SU-DHL-6 (cell line): ENCODE data around the gene DCK.

Experiments used
- H2AFZ ChIP-seq: fragments of 200-600 bp; sonication (generic); 2 replicates; pipeline ENCODE4 v1.6.1; 2014; ENCODE audit warnings: low read depth, mild to moderate bottlenecking, moderate library complexity, mixed read lengths, antibody characterized with exemption, low read length; ENCODE audit not compliant: severe bottlenecking
- H3F3A ChIP-seq: fragments of 200-600 bp; shearing (Covaris generic); 2 replicates; pipeline ENCODE4 v1.6.0; 2016; ENCODE audit warnings: antibody characterized with exemption, mild to moderate bottlenecking; ENCODE audit not compliant: insufficient read depth
- H3K27ac ChIP-seq: fragments of 200-600 bp; sonication (generic); 2 replicates; pipeline ENCODE4 v1.5.1; 2016; ENCODE audit warnings: low read depth, mild to moderate bottlenecking, low read length, moderate library complexity, mixed read lengths
- H3K27me3 ChIP-seq: fragments of 200-600 bp; sonication (generic), shearing (Covaris generic); 2 replicates; pipeline ENCODE4 v1.6.0; 2014; ENCODE audit warnings: mild to moderate bottlenecking, low read length
- H3K36me3 ChIP-seq: fragments of 200-600 bp; sonication (generic); 2 replicates; pipeline ENCODE4 v1.6.1; 2014; ENCODE audit warnings: mild to moderate bottlenecking, low read length, mixed read lengths
- H3K4me2 ChIP-seq: fragments of 300-600, 200-600 bp; shearing (Covaris generic), sonication (generic); 2 replicates; pipeline ENCODE4 v1.6.0; 2014; ENCODE audit warnings: low read length, low read depth, mild to moderate bottlenecking; ENCODE audit not compliant: poor library complexity, severe bottlenecking
- H3K4me3 ChIP-seq: fragments of 200-600 bp; sonication (generic); 2 replicates; pipeline ENCODE4 v1.5.1; 2014; ENCODE audit warnings: antibody characterized with exemption, low read length, mild to moderate bottlenecking, mixed read lengths; ENCODE audit not compliant: insufficient read depth, poor library complexity, severe bottlenecking
- H3K79me2 ChIP-seq: fragments of 200-600 bp; sonication (generic); 2 replicates; pipeline ENCODE4 v1.6.1; 2014; ENCODE audit warnings: mild to moderate bottlenecking, low read length, moderate library complexity; ENCODE audit not compliant: insufficient read depth
- H3K9ac ChIP-seq: fragments of 200-600 bp; sonication (generic); 2 replicates; pipeline ENCODE4 v1.7.0; 2014; ENCODE audit warnings: mild to moderate bottlenecking, low read length
- H3K9me2 ChIP-seq: fragments of 200-600 bp; sonication (generic); replicated peaks from 2 replicates; pipeline ENCODE4 v1.6.1; 2014; ENCODE audit warnings: low read length; ENCODE audit not compliant: insufficient read depth
- H3K9me3 ChIP-seq: fragments of 200-600 bp; sonication (generic); 2 replicates; pipeline ENCODE4 v1.6.1; 2014; ENCODE audit warnings: low read length, mixed read lengths; ENCODE audit not compliant: insufficient read depth
- H4K20me1 ChIP-seq: fragments of 200-600 bp; sonication (generic); 2 replicates; pipeline ENCODE4 v1.6.1; 2014; ENCODE audit warnings: low read depth, mild to moderate bottlenecking, antibody characterized with exemption, low read length, moderate library complexity, mixed read lengths
- EZH2phosphoT487 ChIP-seq: fragments of 200-600 bp; sonication (generic), shearing (Covaris generic); conservative IDR thresholded peaks from 2 replicates; pipeline ENCODE4 v1.6.1; 2018; ENCODE audit warnings: mild to moderate bottlenecking, antibody characterized with exemption, low read length, moderate library complexity, mixed read lengths
- TF ChIP-seq, protein P1 (sequence below): fragments of 200-600 bp; sonication (generic); IDR thresholded peaks from one replicate; pipeline ENCODE4 v1.5.1; 2017; ENCODE audit warnings: antibody characterized with exemption, mild to moderate bottlenecking, low read length, moderate library complexity; ENCODE audit not compliant: insufficient read depth, poor library complexity, severe bottlenecking

The DCK gene

DNA sequence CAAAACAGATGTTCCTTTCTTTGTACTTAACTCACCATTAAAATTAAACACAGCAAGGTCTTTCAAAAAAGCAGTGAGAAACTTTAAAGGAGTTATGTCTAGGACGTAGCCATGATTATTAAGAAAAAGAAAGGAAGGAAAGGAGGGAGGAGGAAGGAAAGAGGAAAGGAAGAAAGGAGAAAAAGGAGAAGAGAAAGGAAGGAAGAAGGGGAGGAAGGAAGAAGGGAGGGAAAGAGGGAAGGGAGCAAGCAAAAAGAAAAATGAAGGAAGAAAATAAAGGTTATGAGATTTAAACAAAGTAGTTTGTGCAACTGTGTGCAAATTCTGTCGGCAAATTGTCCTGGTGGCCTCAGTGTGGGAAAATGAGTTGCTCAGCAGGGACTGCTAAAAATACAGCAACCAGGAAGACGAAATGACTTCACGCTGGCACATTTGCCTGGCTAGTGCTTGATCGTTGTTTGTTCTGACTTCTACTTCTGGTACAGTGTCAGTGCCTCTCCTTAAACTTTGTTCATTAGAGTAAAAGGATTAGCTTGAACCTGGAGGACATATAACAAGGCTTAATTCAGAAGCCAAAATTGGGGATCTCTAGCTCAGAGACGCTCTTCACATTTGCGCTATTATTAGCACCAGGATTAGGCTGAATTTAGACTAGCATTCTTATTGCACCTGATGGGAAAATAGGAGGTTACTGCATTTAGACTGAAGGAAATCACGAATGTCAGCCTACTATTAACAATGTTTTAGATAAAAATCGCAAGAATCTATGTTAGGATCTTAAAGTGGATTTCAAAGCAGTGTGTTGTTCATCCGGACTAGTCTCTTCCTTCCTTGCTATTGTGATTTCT, 81.2 kb downstream of the DCK start:
- Histone ChIP-seq H2AFZ (no peak overlapping the region), H3K9me2 (no peaks in the 10 kb centered on the region), H3K9ac (no peak overlapping the region), H3F3A (no peaks in the 10 kb centered on the region), H3K27ac (no peak overlapping the region), H4K20me1 (no peaks in the 10 kb centered on the region), H3K36me3 (no peaks in the 10 kb centered on the region), H3K4me2 (no peak overlapping the region), H3K9me3 (no peaks in the 10 kb centered on the region), H3K27me3 (no peaks in the 10 kb centered on the region), H3K79me2 (no peaks in the 10 kb centered on the region), H3K4me3 (no peak overlapping the region)
- no peak for TF ChIP-seq EZH2phosphoT487
- TF ChIP-seq, protein P1, sequence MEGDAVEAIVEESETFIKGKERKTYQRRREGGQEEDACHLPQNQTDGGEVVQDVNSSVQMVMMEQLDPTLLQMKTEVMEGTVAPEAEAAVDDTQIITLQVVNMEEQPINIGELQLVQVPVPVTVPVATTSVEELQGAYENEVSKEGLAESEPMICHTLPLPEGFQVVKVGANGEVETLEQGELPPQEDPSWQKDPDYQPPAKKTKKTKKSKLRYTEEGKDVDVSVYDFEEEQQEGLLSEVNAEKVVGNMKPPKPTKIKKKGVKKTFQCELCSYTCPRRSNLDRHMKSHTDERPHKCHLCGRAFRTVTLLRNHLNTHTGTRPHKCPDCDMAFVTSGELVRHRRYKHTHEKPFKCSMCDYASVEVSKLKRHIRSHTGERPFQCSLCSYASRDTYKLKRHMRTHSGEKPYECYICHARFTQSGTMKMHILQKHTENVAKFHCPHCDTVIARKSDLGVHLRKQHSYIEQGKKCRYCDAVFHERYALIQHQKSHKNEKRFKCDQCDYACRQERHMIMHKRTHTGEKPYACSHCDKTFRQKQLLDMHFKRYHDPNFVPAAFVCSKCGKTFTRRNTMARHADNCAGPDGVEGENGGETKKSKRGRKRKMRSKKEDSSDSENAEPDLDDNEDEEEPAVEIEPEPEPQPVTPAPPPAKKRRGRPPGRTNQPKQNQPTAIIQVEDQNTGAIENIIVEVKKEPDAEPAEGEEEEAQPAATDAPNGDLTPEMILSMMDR, result no peak
